Cardiac fibroblast (primary cell): ENCODE results near the gene ELMO1.

ENCODE experiments used
- DNase-seq, 2 donors: peaks; one replicate each; pipeline versions ENCODE4 v3.0.0 to v3.0.0-alpha.2; 2010; ENCODE audit warnings: low read depth in 2 of 2
- H3K4me3 ChIP-seq, 2 donors: replicated peaks in 1 of 2; 1 replicate in 1 of 2; 2 replicates in 1 of 2; pipeline ENCODE4 v1.5.1; 2011; ENCODE audit warnings: low read depth in 2 of 2, low read length in 2 of 2, mild to moderate bottlenecking in 2 of 2, moderate library complexity in 1 of 2
- TF ChIP-seq, protein P1 (sequence below): IDR thresholded peaks from one replicate; pipeline ENCODE4 v1.5.1; 2011; ENCODE audit warnings: low read depth, mild to moderate bottlenecking, low read length, inconsistent platforms

ELMO1 gene

DNA sequence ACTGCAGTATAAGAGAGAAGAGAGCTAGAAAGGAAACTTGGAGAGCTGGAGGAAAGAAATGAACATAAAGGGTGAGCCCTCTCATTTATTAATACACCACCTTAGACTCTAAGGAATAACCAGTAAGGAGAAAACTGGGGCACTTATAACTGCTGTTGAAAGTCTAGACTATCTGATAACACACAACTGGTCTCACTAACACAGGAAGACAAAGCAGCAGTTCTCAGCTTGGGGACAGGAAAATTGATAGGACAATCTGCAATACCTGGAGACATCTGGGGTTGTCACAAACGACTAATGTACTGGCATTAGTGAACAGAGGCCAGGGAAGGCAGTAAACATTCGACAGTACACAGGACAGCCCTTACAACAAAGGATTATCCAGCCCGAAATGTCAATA lies 6.8 kb downstream of the ELMO1 start:
- DNase-seq = no peak
- no peak overlapping the region for H3K4me3 ChIP-seq
- TF ChIP-seq, protein P1, sequence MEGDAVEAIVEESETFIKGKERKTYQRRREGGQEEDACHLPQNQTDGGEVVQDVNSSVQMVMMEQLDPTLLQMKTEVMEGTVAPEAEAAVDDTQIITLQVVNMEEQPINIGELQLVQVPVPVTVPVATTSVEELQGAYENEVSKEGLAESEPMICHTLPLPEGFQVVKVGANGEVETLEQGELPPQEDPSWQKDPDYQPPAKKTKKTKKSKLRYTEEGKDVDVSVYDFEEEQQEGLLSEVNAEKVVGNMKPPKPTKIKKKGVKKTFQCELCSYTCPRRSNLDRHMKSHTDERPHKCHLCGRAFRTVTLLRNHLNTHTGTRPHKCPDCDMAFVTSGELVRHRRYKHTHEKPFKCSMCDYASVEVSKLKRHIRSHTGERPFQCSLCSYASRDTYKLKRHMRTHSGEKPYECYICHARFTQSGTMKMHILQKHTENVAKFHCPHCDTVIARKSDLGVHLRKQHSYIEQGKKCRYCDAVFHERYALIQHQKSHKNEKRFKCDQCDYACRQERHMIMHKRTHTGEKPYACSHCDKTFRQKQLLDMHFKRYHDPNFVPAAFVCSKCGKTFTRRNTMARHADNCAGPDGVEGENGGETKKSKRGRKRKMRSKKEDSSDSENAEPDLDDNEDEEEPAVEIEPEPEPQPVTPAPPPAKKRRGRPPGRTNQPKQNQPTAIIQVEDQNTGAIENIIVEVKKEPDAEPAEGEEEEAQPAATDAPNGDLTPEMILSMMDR = no peak

DNA sequence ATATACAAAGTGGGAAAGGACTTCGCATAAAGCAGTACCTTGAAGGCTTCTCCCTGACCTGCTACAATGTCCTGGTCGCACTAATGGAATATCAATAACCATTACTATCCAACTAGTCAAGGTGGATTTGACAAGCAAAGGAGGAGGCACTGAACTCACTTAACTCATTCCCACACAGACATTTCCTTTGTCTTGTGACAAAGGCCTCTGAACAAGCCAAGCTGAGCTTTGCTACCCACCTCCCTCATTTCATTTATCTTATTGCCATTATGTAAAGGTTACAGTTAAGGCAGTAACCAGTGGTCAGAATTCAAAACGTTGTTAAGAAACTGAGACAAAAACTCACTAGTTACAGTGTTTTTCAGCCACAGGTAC lies 7.3 kb downstream of the ELMO1 start:
- DNase-seq = no peak
- H3K4me3 ChIP-seq = no peak overlapping the region
- TF ChIP-seq, protein P1 = no peak

DNA sequence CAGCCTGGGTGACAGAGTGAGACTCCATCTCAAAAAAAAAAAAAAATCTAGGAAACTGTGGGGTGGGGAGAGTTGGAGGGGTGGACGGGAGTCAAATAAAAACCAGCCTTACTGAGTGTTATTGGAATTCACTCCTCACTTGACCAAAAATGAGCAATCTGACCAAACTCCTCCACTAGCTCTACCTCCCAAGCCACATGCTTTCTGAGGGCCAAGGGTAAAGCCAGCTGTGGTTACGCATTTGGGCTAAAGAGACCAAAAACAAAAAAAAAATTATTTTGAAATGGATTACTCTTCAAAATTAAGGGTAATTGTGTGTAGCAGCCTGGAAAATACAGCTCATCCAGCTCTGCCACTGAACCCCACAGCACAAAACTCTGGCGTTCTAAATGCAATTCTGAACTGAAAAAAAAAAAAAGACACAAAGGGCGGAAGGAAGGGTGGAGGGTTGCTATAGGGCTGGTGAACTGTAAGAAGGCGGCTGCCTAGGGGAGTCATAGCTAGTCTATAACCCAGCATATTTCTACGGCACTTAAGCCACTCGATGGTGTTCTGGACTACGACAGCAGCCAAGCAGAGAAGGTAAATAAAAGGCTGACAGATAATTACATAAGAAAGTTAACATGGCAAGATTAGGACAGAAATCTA lies 7.8 kb downstream of the ELMO1 start:
- H3K4me3 ChIP-seq = no peak overlapping the region

DNA sequence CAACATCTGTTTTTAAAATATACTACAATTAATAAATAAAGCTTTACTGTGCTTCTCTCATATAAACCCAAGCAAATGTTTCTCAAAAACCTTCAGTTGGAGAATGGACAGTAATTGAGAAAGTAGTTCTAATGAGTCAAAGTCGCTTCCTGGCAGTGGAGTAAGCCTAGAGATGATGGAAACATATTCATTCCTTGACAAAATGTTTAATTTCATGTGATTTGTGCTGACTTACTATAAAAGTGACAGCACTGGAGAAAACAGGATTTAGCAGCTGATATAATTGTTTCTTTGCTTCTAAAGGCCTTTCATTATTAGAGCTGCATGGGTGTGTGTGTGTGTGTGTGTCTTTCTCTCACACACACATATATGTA lies 9.0 kb downstream of the ELMO1 start:
- TF ChIP-seq, protein P1 = no peak
- no peak for DNase-seq
- H3K4me3 ChIP-seq = no peak overlapping the region

More for the DNA sequence above, 7.8 kb downstream of the ELMO1 start:
- DNase-seq = no peak
- TF ChIP-seq, protein P1 = no peak

DNA sequence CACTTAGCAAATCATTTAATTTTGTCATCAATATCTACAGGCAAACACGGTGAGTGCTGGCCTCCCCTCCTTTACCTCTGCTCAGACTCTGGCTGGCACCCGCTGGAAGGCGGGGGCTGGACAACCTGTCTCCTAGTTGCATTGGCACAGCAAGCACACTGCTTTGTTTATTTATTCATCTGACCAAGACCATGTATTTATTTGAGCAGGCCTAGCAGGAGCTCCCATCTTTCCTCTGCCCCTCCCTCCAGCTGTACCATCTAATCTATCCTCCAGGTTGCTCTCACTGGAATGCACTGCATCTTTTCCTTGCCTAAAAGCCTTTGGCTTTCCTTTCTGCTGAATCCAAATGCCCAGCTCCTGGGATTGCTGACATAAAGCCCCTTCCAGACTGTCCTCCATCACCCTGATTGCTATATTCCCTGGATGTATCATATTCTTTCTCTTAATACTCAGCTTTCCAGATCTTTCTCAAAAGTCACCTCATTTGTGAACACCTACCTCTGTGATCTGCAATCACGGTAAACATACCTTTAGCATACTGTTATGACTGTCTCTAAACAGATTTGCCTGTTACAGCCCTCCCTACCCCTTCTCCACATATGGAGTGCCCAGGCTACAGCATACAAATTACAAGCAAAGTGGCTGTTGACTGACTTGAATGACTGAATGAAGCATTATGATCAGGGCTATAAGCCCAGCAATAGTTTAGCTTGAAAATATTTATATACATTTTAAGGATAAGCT lies 9.6 kb downstream of the ELMO1 start:
- TF ChIP-seq, protein P1 = no peak
- no peak overlapping the region for H3K4me3 ChIP-seq
- DNase-seq = no peak

DNA sequence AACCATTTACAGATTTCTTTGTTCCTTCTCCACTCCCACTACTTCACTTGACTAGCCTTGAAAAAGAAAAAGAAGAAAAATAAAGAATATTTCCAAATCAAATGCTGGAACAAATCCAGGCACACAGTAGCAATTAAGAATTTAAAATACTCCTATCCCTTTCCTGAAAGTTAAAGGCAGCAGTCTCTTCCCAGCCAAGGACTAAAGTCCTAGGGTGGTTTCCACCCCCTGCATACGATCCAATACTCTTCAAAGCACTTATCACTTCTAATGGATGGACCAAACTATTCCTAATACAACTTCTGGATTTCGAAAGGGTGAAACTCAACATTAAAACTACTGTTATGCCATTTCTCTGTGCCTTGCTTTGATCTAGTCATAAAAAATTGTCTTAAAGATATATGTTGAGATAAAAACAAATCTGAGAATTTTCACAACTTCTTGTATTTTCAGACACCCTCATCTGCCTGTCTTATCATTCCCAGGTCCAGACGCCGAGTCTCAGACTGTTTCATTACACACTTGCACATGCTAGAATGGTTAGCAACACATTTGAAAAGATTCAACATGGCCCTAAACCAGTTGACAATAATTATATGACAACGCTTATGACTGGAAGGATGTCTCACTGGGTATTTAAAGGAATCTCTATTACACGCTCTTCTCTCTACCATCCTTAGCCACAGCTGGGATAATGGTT lies 13.4 kb downstream of the ELMO1 start:
- TF ChIP-seq, protein P1 = no peak
- DNase-seq = no peak
- H3K4me3 ChIP-seq = no peak overlapping the region
